ENCODE data around the gene MRM1.

MRM1 gene

GRCh38 chr17:36601303-36602029 is at the start of gene MRM1:
Gene MRM1, plus strand, starts transcription at chr17:36601583. Its CDS starts 228 bp downstream, at chr17:36601811.
- DNase-seq, result peak; percentile 93

GRCh38 chr17:36553459-36553858 is 47.9 kb upstream of the MRM1 start:
- DNase-seq, result no peak

GRCh38 chr17:36566081-36566480 is 35.3 kb upstream of the MRM1 start:
- no peak for DNase-seq

GRCh38 chr17:36575028-36575427 is 26.4 kb upstream of the MRM1 start:
- no peak for DNase-seq

GRCh38 chr17:36576793-36577192 is 24.6 kb upstream of the MRM1 start:
- DNase-seq, result no peak

GRCh38 chr17:36578671-36579070 is 22.7 kb upstream of the MRM1 start:
- DNase-seq, result no peak

- DNase-seq, result no peak
These were observed 17.6 kb upstream of the MRM1 start for GRCh38 chr17:36583787-36584186.

- no peak for DNase-seq
These were observed 15.2 kb upstream of the MRM1 start for GRCh38 chr17:36586138-36586537.

GRCh38 chr17:36590082-36590481 is 11.3 kb upstream of the MRM1 start:
- DNase-seq, result no peak

- DNase-seq, result peak; percentile 83
These were observed 9.7 kb upstream of the MRM1 start, which contains the start of gene DHRS11 for GRCh38 chr17:36591434-36592315. Gene DHRS11, plus strand, starts transcription at chr17:36591879. Its CDS starts 131 bp downstream, at chr17:36592010.

GRCh38 chr17:36592316-36592715 is 9.1 kb upstream of the MRM1 start:
- DNase-seq, result no peak

- no peak for DNase-seq
These were observed 8.6 kb upstream of the MRM1 start for GRCh38 chr17:36592716-36593321.

- DNase-seq, result no peak
These were observed 7.6 kb upstream of the MRM1 start for GRCh38 chr17:36593656-36594316.

GRCh38 chr17:36594626-36595401 is 6.6 kb upstream of the MRM1 start:
- DNase-seq, result no peak

- DNase-seq, result no peak
These were observed 4.2 kb upstream of the MRM1 start for GRCh38 chr17:36597226-36597625.

GRCh38 chr17:36597866-36598777 is 3.3 kb upstream of the MRM1 start:
- DNase-seq, result no peak

- DNase-seq, result no peak
These were observed 2.4 kb upstream of the MRM1 start for GRCh38 chr17:36598951-36599401.

- DNase-seq, result no peak
These were observed 1.7 kb upstream of the MRM1 start for GRCh38 chr17:36599546-36600250.

- DNase-seq, result no peak
These were observed 918 bp upstream of the MRM1 start for GRCh38 chr17:36600465-36600864.

- no peak for DNase-seq
These were observed 464 bp upstream of the MRM1 start for GRCh38 chr17:36600936-36601302.
